HCT116 (cell line): ENCODE data around the gene CPLANE2. TPM values are rescaled to one million over a fixed set of nuclear protein-coding genes. Genes with fewer than 3 reads are reported as not detected.

ENCODE experiments used
- ATAC-seq: fragments of 200-7000 bp; cut with Tn5 transposase; 2 replicates; pipeline ENCODE4 v1.9.1; 2020; ENCODE audit warnings: mild to moderate bottlenecking, moderate library complexity
- BruUV-seq: library from RNA; stranded (reverse); fragments of 400-500 nt; replicated peaks from 2 replicates; lab custom pipeline; 2021; lab: Mats Ljungman, UMichigan
- CTCF ChIA-PET: fragments of 300-600 bp; sonication (Branson Sonifier 250); formaldehyde crosslinking; loops from one replicate; lab custom pipeline; 2021; ENCODE audit warnings: antibody characterized with exemption; lab: Charles Lee
- POLR2A ChIA-PET: fragments of 300-600, 350-600 bp; sonication (Branson Sonifier 250); formaldehyde crosslinking; loops from one replicate; lab custom pipeline; 2021; ENCODE audit warnings: antibody characterized with exemption; lab: Charles Lee
- RAD21 ChIA-PET, 2 experiments: fragments of 300-600 bp; sonication (Branson Sonifier 250); formaldehyde crosslinking; loops; one replicate each; lab custom pipeline; 2023; ENCODE audit warnings: low total read pairs in 2 of 2; ENCODE audit not compliant: uncharacterized antibody in 2 of 2, unreplicated experiment in 2 of 2, low non-redundant PET in 1 of 2; lab: Charles Lee
- DNase-seq: peaks from one replicate; pipeline ENCODE4 v3.0.0-alpha.2; 2010; ENCODE audit warnings: low read depth, low spot score
- H2AFZ ChIP-seq: fragments of 200-600 bp; shearing (Covaris generic), sonication (generic); 2 replicates; pipeline ENCODE4 v1.6.1; 2017; ENCODE audit warnings: low read depth, mixed run types, mixed read lengths, antibody characterized with exemption, low read length; ENCODE audit not compliant: poor library complexity, severe bottlenecking
- H3K27ac ChIP-seq: 2 replicates; pipeline ENCODE4 v1.5.1; 2012; ENCODE audit warnings: low read depth, low read length
- H3K27me3 ChIP-seq: fragments of 200-600 bp; sonication (generic); 2 replicates; pipeline ENCODE4 v1.6.1; 2016; ENCODE audit warnings: mixed run types, low read length, mixed read lengths; ENCODE audit not compliant: insufficient read depth
- H3K36me3 ChIP-seq, 2 experiments: fragments of 200-500 bp in 1 of 2; fragments of 200-600 bp in 1 of 2; sonication (Bioruptor generic) in 1 of 2; sonication (generic) in 1 of 2; 2 replicates each; pipeline versions ENCODE4 v1.5.1 to v1.6.1; 2014 to 2016; ENCODE audit warnings: low read length in 2 of 2, inconsistent platforms in 1 of 2, mixed read lengths in 1 of 2, mixed run types in 1 of 2; ENCODE audit not compliant: insufficient read depth in 2 of 2, control insufficient read depth in 1 of 2
- H3K4me1 ChIP-seq, 2 experiments: fragments of 200-600 bp in 1 of 2; sonication (generic) in 1 of 2; 2 replicates each; pipeline versions ENCODE4 v1.5.1 to v1.6.1; 2012 to 2017; ENCODE audit warnings: low read length in 2 of 2, inconsistent platforms in 1 of 2, mild to moderate bottlenecking in 1 of 2, mixed read lengths in 1 of 2, mixed run types in 1 of 2, moderate library complexity in 1 of 2; ENCODE audit not compliant: insufficient read depth in 2 of 2, control insufficient read depth in 1 of 2
- H3K4me2 ChIP-seq: fragments of 200-600 bp; sonication (generic); 2 replicates; pipeline ENCODE4 v1.6.1; 2017; ENCODE audit warnings: mixed run types, low read length, mixed read lengths
- H3K4me3 ChIP-seq, 2 experiments: fragments of 200-600 bp in 1 of 2; sonication (generic) in 1 of 2; replicated peaks in 1 of 2; 2 replicates each; pipeline ENCODE4 v1.5.1; 2011 to 2016; ENCODE audit warnings: low read length in 2 of 2, control low read depth in 1 of 2, low read depth in 1 of 2, mild to moderate bottlenecking in 1 of 2, mixed read lengths in 1 of 2, mixed run types in 1 of 2
- H3K79me2 ChIP-seq: fragments of 200-600 bp; sonication (generic); 2 replicates; pipeline ENCODE4 v1.6.1; 2017; ENCODE audit warnings: mild to moderate bottlenecking, mixed run types, low read length, moderate library complexity, mixed read lengths; ENCODE audit not compliant: insufficient read depth
- H3K9ac ChIP-seq: fragments of 200-600 bp; sonication (generic); 2 replicates; pipeline ENCODE4 v1.6.1; 2016; ENCODE audit warnings: low read length, mixed read lengths
- H3K9me2 ChIP-seq: fragments of 200-600 bp; sonication (generic), shearing (Covaris generic); 2 replicates; pipeline ENCODE4 v1.6.1; 2017; ENCODE audit warnings: mixed run types, mild to moderate bottlenecking, moderate library complexity; ENCODE audit not compliant: insufficient read depth
- H3K9me3 ChIP-seq, 2 experiments: fragments of 200-500 bp in 1 of 2; fragments of 200-600 bp in 1 of 2; sonication (Bioruptor generic) in 1 of 2; sonication (generic) in 1 of 2; 2 replicates each; pipeline ENCODE4 v1.6.1; 2014 to 2017; ENCODE audit warnings: low read length in 2 of 2, mixed read lengths in 2 of 2, inconsistent platforms in 1 of 2, low read depth in 1 of 2, mild to moderate bottlenecking in 1 of 2, mixed run types in 1 of 2, moderate library complexity in 1 of 2; ENCODE audit not compliant: control insufficient read depth in 1 of 2, insufficient read depth in 1 of 2
- H4K20me1 ChIP-seq: fragments of 200-600 bp; sonication (generic), shearing (Covaris generic); 2 replicates; pipeline ENCODE4 v1.6.1; 2017; ENCODE audit warnings: mixed run types, mild to moderate bottlenecking, moderate library complexity; ENCODE audit not compliant: insufficient read depth
- ATF3 ChIP-seq: IDR thresholded peaks from 2 replicates; pipeline ENCODE4 v1.6.1; 2012
- EGR1 ChIP-seq: IDR thresholded peaks from 2 replicates; pipeline ENCODE4 v1.6.1; 2012; ENCODE audit warnings: low read depth
- EZH2 ChIP-seq: fragments of 200-600 bp; sonication (generic); IDR thresholded peaks from 2 replicates; pipeline ENCODE4 v1.6.1; 2017; ENCODE audit warnings: antibody characterized with exemption, mixed run types
- EZH2phosphoT487 ChIP-seq: fragments of 200-600 bp; IDR thresholded peaks from 2 replicates; pipeline ENCODE4 v1.6.1; 2018; ENCODE audit warnings: antibody characterized with exemption, borderline replicate concordance
- FOSL1 ChIP-seq: IDR thresholded peaks from 2 replicates; pipeline ENCODE4 v1.6.1; 2012; ENCODE audit warnings: low read depth
- POLR2A ChIP-seq: IDR thresholded peaks from 2 replicates; pipeline ENCODE4 v1.7.0; 2011; ENCODE audit warnings: borderline replicate concordance; ENCODE audit not compliant: insufficient read depth, insufficient read length; ENCODE audit errors: extremely low read depth
- POLR2AphosphoS5 ChIP-seq: IDR thresholded peaks from 2 replicates; pipeline ENCODE4 v1.6.1; 2011; ENCODE audit warnings: mild to moderate bottlenecking, low read depth, low read length, moderate library complexity
- RAD21 ChIP-seq: IDR thresholded peaks from 2 replicates; pipeline ENCODE4 v1.6.1; 2012; ENCODE audit warnings: low read depth, mild to moderate bottlenecking
- REST ChIP-seq: IDR thresholded peaks from 2 replicates; pipeline ENCODE4 v1.6.1; 2012; ENCODE audit warnings: low read depth
- SIN3A ChIP-seq: IDR thresholded peaks from 2 replicates; pipeline ENCODE4 v1.6.1; 2012; ENCODE audit warnings: low read depth
- SP1 ChIP-seq: IDR thresholded peaks from 2 replicates; pipeline ENCODE4 v1.6.1; 2012; ENCODE audit warnings: low read depth
- SRF ChIP-seq: IDR thresholded peaks from 2 replicates; pipeline ENCODE4 v1.6.1; 2012; ENCODE audit warnings: low read depth
- TCF7L2 ChIP-seq: IDR thresholded peaks from 2 replicates; pipeline ENCODE4 v1.7.0; 2011; ENCODE audit warnings: borderline replicate concordance, inconsistent platforms; ENCODE audit not compliant: insufficient read depth, insufficient read length; ENCODE audit errors: extremely low read depth
- ZFX ChIP-seq: fragments of 450-650 bp; IDR thresholded peaks from 2 replicates; pipeline ENCODE4 v1.6.1; 2017
- ZNF274 ChIP-seq: fragments of 200-500 bp; sonication (Bioruptor generic); IDR thresholded peaks from 2 replicates; pipeline ENCODE4 v1.6.1; 2014; ENCODE audit warnings: mild to moderate bottlenecking, low read depth, low read length, inconsistent platforms
- intact Hi-C: fragments of 100-400 bp; cut with micrococcal nuclease; formaldehyde crosslinking; loops from 2 replicates; pipeline ENCODE4 v1.10.0; 2022
- total RNA-seq: library from RNA; stranded (reverse); gene quantifications from one replicate; pipeline ENCODE4 v1.2.1, GENCODE V29; 2021; ENCODE audit not compliant: unreplicated experiment
- TF ChIP-seq, protein P1 (sequence below): IDR thresholded peaks from 2 replicates; pipeline ENCODE4 v1.6.1; 2011; ENCODE audit warnings: mild to moderate bottlenecking, low read length, moderate library complexity; ENCODE audit not compliant: insufficient replicate concordance; ENCODE audit errors: extremely low read depth
- TF ChIP-seq, protein P2 (sequence below), 3 experiments: fragments of 200-600 bp in 1 of 3; sonication (generic) in 1 of 3; IDR thresholded peaks in 2 of 3; conservative IDR thresholded peaks in 1 of 3; 2 replicates each; pipeline ENCODE4 v1.5.1; 2012 to 2017; ENCODE audit warnings: low read depth in 2 of 3, low read length in 2 of 3, antibody characterized with exemption in 1 of 3, borderline replicate concordance in 1 of 3, control low read depth in 1 of 3, mild to moderate bottlenecking in 1 of 3, mixed read lengths in 1 of 3, mixed run types in 1 of 3, moderate library complexity in 1 of 3; ENCODE audit not compliant: insufficient read depth in 1 of 3
- TF ChIP-seq, protein P3 (sequence below): IDR thresholded peaks from 2 replicates; pipeline ENCODE4 v1.6.1; 2012

Gene CPLANE2
- total RNA-seq, 1 experiment from 2014 or later: 8.1 TPM

GRCh38 chr1:16235347-16235746 is 1.6 kb downstream of the CPLANE2 start:
- 0 out of 2 replicates have a peak overlapping the region, but pooled peaks have one; percentile 96 for H3K4me2 ChIP-seq
- CTCF ChIA-PET: no interaction called here
- H3K9me3 ChIP-seq: no peaks in the 10 kb centered on the region
- H3K9ac ChIP-seq: no peak overlapping the region
- no TSS peak for BruUV-seq
- TF ChIP-seq ZNF274 (no peak), EZH2 (no peak), POLR2A (no peak), RAD21 (no peak), SIN3A (no peak), POLR2AphosphoS5 (no peak), SRF (no peak), ZFX (no peak), ATF3 (no peak), TCF7L2 (no peak), FOSL1 (no peak), EGR1 (no peak), REST (no peak), EZH2phosphoT487 (no peak), SP1 (no peak)
- TF ChIP-seq, protein P1, sequence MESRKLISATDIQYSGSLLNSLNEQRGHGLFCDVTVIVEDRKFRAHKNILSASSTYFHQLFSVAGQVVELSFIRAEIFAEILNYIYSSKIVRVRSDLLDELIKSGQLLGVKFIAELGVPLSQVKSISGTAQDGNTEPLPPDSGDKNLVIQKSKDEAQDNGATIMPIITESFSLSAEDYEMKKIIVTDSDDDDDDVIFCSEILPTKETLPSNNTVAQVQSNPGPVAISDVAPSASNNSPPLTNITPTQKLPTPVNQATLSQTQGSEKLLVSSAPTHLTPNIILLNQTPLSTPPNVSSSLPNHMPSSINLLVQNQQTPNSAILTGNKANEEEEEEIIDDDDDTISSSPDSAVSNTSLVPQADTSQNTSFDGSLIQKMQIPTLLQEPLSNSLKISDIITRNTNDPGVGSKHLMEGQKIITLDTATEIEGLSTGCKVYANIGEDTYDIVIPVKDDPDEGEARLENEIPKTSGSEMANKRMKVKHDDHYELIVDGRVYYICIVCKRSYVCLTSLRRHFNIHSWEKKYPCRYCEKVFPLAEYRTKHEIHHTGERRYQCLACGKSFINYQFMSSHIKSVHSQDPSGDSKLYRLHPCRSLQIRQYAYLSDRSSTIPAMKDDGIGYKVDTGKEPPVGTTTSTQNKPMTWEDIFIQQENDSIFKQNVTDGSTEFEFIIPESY: no peak
- TF ChIP-seq, protein P2, sequence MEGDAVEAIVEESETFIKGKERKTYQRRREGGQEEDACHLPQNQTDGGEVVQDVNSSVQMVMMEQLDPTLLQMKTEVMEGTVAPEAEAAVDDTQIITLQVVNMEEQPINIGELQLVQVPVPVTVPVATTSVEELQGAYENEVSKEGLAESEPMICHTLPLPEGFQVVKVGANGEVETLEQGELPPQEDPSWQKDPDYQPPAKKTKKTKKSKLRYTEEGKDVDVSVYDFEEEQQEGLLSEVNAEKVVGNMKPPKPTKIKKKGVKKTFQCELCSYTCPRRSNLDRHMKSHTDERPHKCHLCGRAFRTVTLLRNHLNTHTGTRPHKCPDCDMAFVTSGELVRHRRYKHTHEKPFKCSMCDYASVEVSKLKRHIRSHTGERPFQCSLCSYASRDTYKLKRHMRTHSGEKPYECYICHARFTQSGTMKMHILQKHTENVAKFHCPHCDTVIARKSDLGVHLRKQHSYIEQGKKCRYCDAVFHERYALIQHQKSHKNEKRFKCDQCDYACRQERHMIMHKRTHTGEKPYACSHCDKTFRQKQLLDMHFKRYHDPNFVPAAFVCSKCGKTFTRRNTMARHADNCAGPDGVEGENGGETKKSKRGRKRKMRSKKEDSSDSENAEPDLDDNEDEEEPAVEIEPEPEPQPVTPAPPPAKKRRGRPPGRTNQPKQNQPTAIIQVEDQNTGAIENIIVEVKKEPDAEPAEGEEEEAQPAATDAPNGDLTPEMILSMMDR (IDR thresholded peaks at IDR 0.05 in 2 of 3, conservative IDR thresholded peaks at IDR 0.05 in 1 of 3; ENCODE audit: borderline replicate concordance in 1 of 3, insufficient read depth in 1 of 3, low read depth in 2 of 3, low read length in 2 of 3): no peak
- TF ChIP-seq, protein P3, sequence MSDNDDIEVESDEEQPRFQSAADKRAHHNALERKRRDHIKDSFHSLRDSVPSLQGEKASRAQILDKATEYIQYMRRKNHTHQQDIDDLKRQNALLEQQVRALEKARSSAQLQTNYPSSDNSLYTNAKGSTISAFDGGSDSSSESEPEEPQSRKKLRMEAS: no peak
- TF ChIP-seq, all 23 proteins: peak for 0
- intact Hi-C loops: no loop called here
- H3K4me1 ChIP-seq: peaks cover 16 to 33% of the 10 kb centered on the region in 2 experiments
- ATAC-seq (no peak), DNase-seq (no peak)
- H3K79me2 ChIP-seq: no peaks in the 10 kb centered on the region; the same call in 1 of the 2 replicates
- no peak overlapping the region for H2AFZ ChIP-seq
- H3K4me3 ChIP-seq: no peak overlapping the region
- no peak overlapping the region; the same call in 1 of the 2 replicates for H3K27ac ChIP-seq
- no peaks in the 10 kb centered on the region for H4K20me1 ChIP-seq
- POLR2A ChIA-PET: interaction anchor here (1.7 kb wide), 1 partner anchor 18 kb away, joined by 4 read pairs; no protein-coding TSS in a partner anchor
- H3K36me3 ChIP-seq: no peaks in the 10 kb centered on the region
- no peaks in the 10 kb centered on the region for H3K27me3 ChIP-seq
- RAD21 ChIA-PET: no interaction called here
- no peaks in the 10 kb centered on the region for H3K9me2 ChIP-seq
